ENCODE measurements around the gene RAG1.
A peak's percentile ranks its signal among the peaks of the same experiment; 100 is the strongest.

RAG1 gene

DNA sequence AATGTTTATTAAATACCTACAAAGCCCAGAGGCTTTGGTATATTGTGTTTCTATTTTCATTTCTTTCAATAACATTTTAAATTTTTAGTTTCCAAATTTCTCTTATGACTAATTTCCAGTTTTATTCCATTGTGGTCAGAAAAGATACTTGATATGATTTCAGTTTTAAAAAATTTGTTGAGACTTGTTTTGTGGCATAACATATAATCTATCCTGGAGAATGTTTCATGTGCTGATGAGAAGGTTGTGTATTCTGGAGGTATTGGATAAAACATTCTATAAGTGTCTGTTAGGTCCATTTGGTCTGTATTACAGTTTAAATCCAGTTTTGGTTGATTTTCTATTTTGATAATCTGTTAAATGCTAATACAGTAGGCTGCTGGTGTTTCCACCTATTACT, 9.8 kb upstream of the RAG1 start:
- FAIRE-seq (no peak), DNase-seq (ENCODE audit: insufficient read length, low spot score) (no peak)
- TF ChIP-seq, protein P1, sequence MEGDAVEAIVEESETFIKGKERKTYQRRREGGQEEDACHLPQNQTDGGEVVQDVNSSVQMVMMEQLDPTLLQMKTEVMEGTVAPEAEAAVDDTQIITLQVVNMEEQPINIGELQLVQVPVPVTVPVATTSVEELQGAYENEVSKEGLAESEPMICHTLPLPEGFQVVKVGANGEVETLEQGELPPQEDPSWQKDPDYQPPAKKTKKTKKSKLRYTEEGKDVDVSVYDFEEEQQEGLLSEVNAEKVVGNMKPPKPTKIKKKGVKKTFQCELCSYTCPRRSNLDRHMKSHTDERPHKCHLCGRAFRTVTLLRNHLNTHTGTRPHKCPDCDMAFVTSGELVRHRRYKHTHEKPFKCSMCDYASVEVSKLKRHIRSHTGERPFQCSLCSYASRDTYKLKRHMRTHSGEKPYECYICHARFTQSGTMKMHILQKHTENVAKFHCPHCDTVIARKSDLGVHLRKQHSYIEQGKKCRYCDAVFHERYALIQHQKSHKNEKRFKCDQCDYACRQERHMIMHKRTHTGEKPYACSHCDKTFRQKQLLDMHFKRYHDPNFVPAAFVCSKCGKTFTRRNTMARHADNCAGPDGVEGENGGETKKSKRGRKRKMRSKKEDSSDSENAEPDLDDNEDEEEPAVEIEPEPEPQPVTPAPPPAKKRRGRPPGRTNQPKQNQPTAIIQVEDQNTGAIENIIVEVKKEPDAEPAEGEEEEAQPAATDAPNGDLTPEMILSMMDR (IDR thresholded peaks at IDR 0.05; ENCODE audit: insufficient read depth, missing control alignments) = no peak

DNA sequence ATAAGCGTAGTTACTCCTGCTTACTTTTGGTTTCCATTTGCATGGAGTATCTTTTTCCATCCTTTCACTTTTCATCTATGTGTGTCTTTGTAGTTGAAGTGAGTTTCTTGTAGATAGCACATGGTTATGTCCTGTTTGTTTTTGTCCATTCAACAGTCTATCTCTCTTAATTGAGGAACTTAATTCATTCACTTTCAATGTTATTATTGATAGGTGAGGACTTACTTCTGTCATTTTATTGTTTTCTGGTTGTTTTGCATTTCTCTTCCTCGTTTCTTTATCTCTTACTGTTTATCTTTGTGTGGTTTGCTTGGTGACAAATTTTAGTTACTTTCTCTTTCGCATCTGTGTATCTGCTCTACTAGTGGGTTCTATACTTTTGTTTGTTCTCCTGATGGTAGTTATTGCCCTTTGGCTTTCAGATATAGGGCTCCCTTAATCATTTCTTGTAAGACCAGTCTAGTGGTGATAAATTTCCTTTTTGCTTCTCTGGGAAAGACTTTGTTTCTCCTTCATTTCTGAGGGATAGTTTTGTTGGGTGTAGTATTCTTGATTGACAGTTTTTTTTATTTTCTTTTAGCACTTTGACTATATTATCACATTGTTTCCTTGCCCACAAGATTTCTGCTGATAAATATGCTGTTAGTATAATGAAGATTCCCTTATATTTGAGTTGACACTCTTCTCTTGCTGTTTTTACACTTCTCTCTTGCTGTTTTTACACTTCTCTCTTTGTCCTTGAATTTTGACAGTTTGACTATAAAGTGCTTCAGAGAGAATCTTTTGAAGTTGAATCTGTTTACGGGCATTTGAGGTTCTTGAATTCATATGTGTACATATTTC, 9.0 kb upstream of the RAG1 start:
- TF ChIP-seq, protein P1 (IDR thresholded peaks at IDR 0.05; ENCODE audit: insufficient read depth, missing control alignments) = no peak
- FAIRE-seq = no peak
- no peak for DNase-seq (ENCODE audit: insufficient read length, low spot score)

DNA sequence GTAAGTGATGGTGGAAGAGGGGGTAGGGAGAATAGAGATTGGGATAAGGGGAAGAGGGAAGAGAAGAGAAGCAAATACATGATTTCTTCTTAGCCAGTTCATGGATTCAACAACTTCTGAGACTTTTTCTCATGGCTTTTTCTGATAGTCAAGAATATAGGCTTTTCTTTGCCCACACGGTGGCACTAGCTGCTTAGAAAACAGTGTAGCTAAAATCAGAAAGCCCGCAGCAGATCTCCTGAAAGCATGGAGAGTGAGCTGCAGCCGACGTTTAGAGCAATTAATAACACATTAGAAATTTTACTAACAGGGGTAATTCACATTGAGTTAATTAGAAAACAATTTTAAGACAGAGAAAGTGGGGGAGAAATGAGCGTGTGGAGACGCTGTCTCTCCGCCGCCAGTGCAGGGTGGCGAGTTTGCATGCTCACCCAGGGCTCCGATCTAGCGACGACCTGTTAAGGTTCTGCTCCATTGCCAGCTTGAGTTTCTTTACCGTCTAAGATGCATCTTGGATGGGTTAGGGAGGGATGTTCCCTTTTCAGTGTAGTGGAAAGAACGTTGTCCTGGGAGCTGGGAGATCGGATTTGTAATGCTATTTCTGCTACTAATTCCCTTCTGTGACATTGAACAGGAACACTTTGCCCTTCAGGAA, 3.3 kb upstream of the RAG1 start:
- FAIRE-seq = peak; percentile 84
- no peak for DNase-seq (ENCODE audit: insufficient read length, low spot score)

DNA sequence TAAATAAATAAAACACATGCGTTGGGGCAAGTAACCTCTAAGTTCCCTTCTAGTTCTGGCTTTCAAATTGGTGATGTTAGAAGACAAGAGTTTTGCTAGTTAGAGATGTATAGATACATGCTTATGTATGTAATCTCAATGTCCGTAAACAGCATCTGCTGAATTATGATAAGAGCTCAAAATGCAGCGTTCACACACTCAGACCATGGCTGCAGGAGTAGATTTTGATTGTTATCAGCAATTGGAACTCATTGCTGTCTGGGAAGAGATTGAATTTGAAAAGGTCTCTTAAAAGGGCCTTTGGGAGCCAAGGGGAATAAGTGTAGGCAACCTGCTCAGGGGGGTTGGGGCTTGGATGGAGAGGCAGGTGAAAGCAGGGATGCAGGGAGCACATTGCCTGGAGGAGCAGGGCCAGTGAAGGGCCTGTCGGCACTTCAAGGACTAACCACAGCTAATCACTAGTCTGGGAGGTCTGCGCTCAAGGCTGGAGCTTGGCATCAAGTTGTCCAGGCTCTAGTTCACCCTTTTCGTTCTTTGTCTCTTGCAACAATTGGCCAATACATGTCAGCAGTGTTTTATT, 2.7 kb upstream of the RAG1 start:
- FAIRE-seq (no peak), DNase-seq (ENCODE audit: insufficient read length, low spot score) (no peak)
- TF ChIP-seq, protein P1 (IDR thresholded peaks at IDR 0.05; ENCODE audit: insufficient read depth, missing control alignments) = no peak

More for the DNA sequence above, 3.3 kb upstream of the RAG1 start:
- TF ChIP-seq, protein P1 (IDR thresholded peaks at IDR 0.05; ENCODE audit: insufficient read depth, missing control alignments) = peak; percentile 79

DNA sequence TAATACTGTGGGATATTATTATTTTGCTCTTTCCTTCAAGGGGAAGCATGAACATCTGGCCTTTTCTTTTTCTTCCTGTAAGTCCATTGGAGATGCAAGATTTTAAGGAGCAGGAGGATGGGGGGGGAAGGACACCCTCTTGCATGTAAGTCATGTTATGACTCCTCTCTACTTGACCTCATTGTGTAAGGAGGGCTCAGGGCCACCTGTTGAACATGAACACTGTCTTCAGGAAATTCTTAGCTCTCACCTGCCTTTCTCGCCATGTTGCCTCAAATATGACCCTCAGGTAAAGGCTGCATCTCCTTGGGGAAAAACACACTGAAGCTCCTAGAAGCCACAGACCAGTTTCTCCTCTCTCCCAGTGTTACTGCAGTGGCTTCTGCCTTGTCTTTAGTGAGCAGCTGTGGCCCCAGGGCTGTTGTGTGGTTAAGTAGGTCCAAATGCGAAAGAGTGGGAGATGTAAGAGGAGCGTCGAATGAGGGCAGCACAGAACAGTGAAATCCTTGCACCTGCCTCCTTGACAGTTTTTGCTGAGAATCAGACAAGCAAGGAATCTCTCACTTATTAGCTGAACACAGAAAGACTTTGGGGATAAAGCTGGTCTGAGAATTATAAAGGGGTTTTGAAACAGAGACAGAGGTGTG, 1.3 kb upstream of the RAG1 start:
- DNase-seq (ENCODE audit: insufficient read length, low spot score) (no peak), FAIRE-seq (no peak)
- TF ChIP-seq, protein P1 (IDR thresholded peaks at IDR 0.05; ENCODE audit: insufficient read depth, missing control alignments) = peak; percentile 2

DNA sequence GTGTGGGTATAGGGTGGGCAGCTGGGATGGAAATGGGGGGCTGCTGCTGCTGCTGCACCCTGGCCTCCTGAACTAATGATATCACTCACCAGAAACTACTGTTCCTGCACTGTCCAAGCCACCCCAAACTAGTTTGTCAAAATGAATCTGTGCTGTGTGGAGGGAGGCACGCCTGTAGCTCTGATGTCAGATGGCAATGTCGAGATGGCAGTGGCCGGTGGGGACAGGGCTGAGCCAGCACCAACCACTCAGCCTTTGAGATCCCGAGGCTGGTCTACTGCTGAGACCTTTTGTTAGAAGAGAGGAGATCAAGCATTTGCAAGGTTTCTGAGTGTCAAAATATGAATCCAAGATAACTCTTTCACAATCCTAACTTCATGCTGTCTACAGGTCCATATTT, 1.3 kb downstream of the RAG1 start:
- TF ChIP-seq, protein P1 (IDR thresholded peaks at IDR 0.05; ENCODE audit: insufficient read depth, missing control alignments) = no peak
- DNase-seq (ENCODE audit: insufficient read length, low spot score) (no peak), FAIRE-seq (no peak)
